ENCODE data around the gene CTAG1A. TPM values are rescaled to one million over a fixed set of nuclear protein-coding genes. Genes with fewer than 3 reads are reported as not detected.
"Not testable (repeated sequence)": the region's sequence is repeated elsewhere in the genome, so short reads cannot be mapped to it uniquely, and the experiment has no call there.

The CTAG1A gene
- total RNA-seq (not detected), polyA plus RNA-seq (not detected)
- long read RNA-seq, donor 1: 0 reads
- long read RNA-seq, donor 2: 0 reads

- no CpG with 5 or more reads among the region's 39 CpGs for WGBS, 2 donors
- H3K36me3 ChIP-seq (ENCODE audit: control insufficient read depth in 1 of 2, insufficient read depth in 2 of 2, low read length in 1 of 2); H3K9me3 ChIP-seq (ENCODE audit: control insufficient read depth, low read length); H3K4me3 ChIP-seq (ENCODE audit: low read length in 2 of 2); H3K4me1 ChIP-seq (ENCODE audit: control insufficient read depth in 1 of 2, insufficient read depth in 2 of 2, low read length in 2 of 2); H3K27ac ChIP-seq (ENCODE audit: low read depth in 1 of 2, low read length in 2 of 2); H3K27me3 ChIP-seq (ENCODE audit: control insufficient read depth in 1 of 2, insufficient read depth in 2 of 2, low read length in 1 of 2); DNase-seq; intact Hi-C loops (cut with DNase I): not testable (repeated sequence)
- peak; percentile 28 for ATAC-seq (ENCODE audit: low FRiP score)
Observed at GRCh38 chrX:154584585-154585183, at the start of gene CTAG1A. Gene CTAG1A (plus strand): TSS chrX:154585133. CDS start chrX:154585207, 74 bp downstream.

- no peaks in the 10 kb centered on the region for H3K9me3 ChIP-seq (ENCODE audit: control insufficient read depth, low read length)
- no peak for ATAC-seq (ENCODE audit: low FRiP score)
- H3K27me3 ChIP-seq (ENCODE audit: control insufficient read depth in 1 of 2, insufficient read depth in 2 of 2, low read length in 1 of 2): no peaks in the 10 kb centered on the region
- intact Hi-C loops (cut with DNase I): loop anchor here (5.0 to 10.0 kb wide), 2 partner anchors 131 to 1579 kb away; partner anchors contain the start of gene DNASE1L1 (in 1 of the 2)
- H3K27ac ChIP-seq (ENCODE audit: low read depth in 1 of 2, low read length in 2 of 2): no peak overlapping the region
- 83 to 85% methylated on average over 9 of the region's 9 CpGs for WGBS, 2 donors
- H3K4me1 ChIP-seq (ENCODE audit: control insufficient read depth in 1 of 2, insufficient read depth in 2 of 2, low read length in 2 of 2): no peaks in the 10 kb centered on the region
- no peaks in the 10 kb centered on the region for H3K36me3 ChIP-seq (ENCODE audit: control insufficient read depth in 1 of 2, insufficient read depth in 2 of 2, low read length in 1 of 2)
- no peak for DNase-seq
- H3K4me3 ChIP-seq (ENCODE audit: low read length in 2 of 2): no peak overlapping the region
Observed at GRCh38 chrX:154535892-154536291, 49.0 kb upstream of the CTAG1A start.

GRCh38 chrX:154539077-154539476 lies 45.9 kb upstream of the CTAG1A start:
- 87 to 92% methylated on average over 8 of the region's 8 CpGs for WGBS, 2 donors
- intact Hi-C loops (cut with DNase I): loop anchor here (5.0 to 10.0 kb wide), 2 partner anchors 134 to 1582 kb away; partner anchors contain the start of gene DNASE1L1 (in 1 of the 2)
- no peak for ATAC-seq (ENCODE audit: low FRiP score)

GRCh38 chrX:154540365-154540764 lies 44.6 kb upstream of the CTAG1A start:
- H3K9me3 ChIP-seq (ENCODE audit: control insufficient read depth, low read length); H3K4me1 ChIP-seq (ENCODE audit: control insufficient read depth in 1 of 2, insufficient read depth in 2 of 2, low read length in 2 of 2); H3K4me3 ChIP-seq (ENCODE audit: low read length in 2 of 2); ATAC-seq (ENCODE audit: low FRiP score); DNase-seq; H3K36me3 ChIP-seq (ENCODE audit: control insufficient read depth in 1 of 2, insufficient read depth in 2 of 2, low read length in 1 of 2); intact Hi-C loops (cut with DNase I); H3K27me3 ChIP-seq (ENCODE audit: control insufficient read depth in 1 of 2, insufficient read depth in 2 of 2, low read length in 1 of 2): not testable (repeated sequence)
- peak overlapping the region in 1 of 2 donors; percentile 87 for H3K27ac ChIP-seq (ENCODE audit: low read depth in 1 of 2, low read length in 2 of 2)
- 78 to 79% methylated on average over 7 of the region's 7 CpGs for WGBS, 2 donors

More at GRCh38 chrX:154539077-154539476, 45.9 kb upstream of the CTAG1A start:
- no peak overlapping the region for H3K4me3 ChIP-seq (ENCODE audit: low read length in 2 of 2)
- no peaks in the 10 kb centered on the region for H3K9me3 ChIP-seq (ENCODE audit: control insufficient read depth, low read length)
- DNase-seq: no peak
- H3K27ac ChIP-seq (ENCODE audit: low read depth in 1 of 2, low read length in 2 of 2): no peak overlapping the region
- H3K27me3 ChIP-seq (ENCODE audit: control insufficient read depth in 1 of 2, insufficient read depth in 2 of 2, low read length in 1 of 2): no peaks in the 10 kb centered on the region
- no peaks in the 10 kb centered on the region for H3K4me1 ChIP-seq (ENCODE audit: control insufficient read depth in 1 of 2, insufficient read depth in 2 of 2, low read length in 2 of 2)
- no peaks in the 10 kb centered on the region for H3K36me3 ChIP-seq (ENCODE audit: control insufficient read depth in 1 of 2, insufficient read depth in 2 of 2, low read length in 1 of 2)

- no peak for ATAC-seq (ENCODE audit: low FRiP score)
Observed at GRCh38 chrX:154540897-154541535, 43.9 kb upstream of the CTAG1A start.

GRCh38 chrX:154541589-154541895 lies 43.4 kb upstream of the CTAG1A start:
- ATAC-seq (ENCODE audit: low FRiP score) (no peak), DNase-seq (no peak)
- no peaks in the 10 kb centered on the region for H3K27me3 ChIP-seq (ENCODE audit: control insufficient read depth in 1 of 2, insufficient read depth in 2 of 2, low read length in 1 of 2)
- no peak overlapping the region for H3K4me3 ChIP-seq (ENCODE audit: low read length in 2 of 2)
- no peaks in the 10 kb centered on the region for H3K4me1 ChIP-seq (ENCODE audit: control insufficient read depth in 1 of 2, insufficient read depth in 2 of 2, low read length in 2 of 2)
- no peaks in the 10 kb centered on the region for H3K36me3 ChIP-seq (ENCODE audit: control insufficient read depth in 1 of 2, insufficient read depth in 2 of 2, low read length in 1 of 2)
- 26 to 48% methylated on average over 5 of the region's 5 CpGs for WGBS, 2 donors
- H3K27ac ChIP-seq (ENCODE audit: low read depth in 1 of 2, low read length in 2 of 2): peak overlapping the region in 1 of 2 donors; percentile 87
- H3K9me3 ChIP-seq (ENCODE audit: control insufficient read depth, low read length): no peaks in the 10 kb centered on the region
- intact Hi-C loops (cut with DNase I): no loop called here

More at GRCh38 chrX:154540897-154541535, 43.9 kb upstream of the CTAG1A start:
- no peaks in the 10 kb centered on the region for H3K4me1 ChIP-seq (ENCODE audit: control insufficient read depth in 1 of 2, insufficient read depth in 2 of 2, low read length in 2 of 2)
- peak overlapping the region in 1 of 2 donors; percentile 87 for H3K27ac ChIP-seq (ENCODE audit: low read depth in 1 of 2, low read length in 2 of 2)
- H3K36me3 ChIP-seq (ENCODE audit: control insufficient read depth in 1 of 2, insufficient read depth in 2 of 2, low read length in 1 of 2): no peaks in the 10 kb centered on the region
- H3K27me3 ChIP-seq (ENCODE audit: control insufficient read depth in 1 of 2, insufficient read depth in 2 of 2, low read length in 1 of 2): no peaks in the 10 kb centered on the region
- peak in 1 of 2 donors; percentile 56 for DNase-seq
- H3K4me3 ChIP-seq (ENCODE audit: low read length in 2 of 2): no peak overlapping the region
- H3K9me3 ChIP-seq (ENCODE audit: control insufficient read depth, low read length): no peaks in the 10 kb centered on the region
- intact Hi-C loops (cut with DNase I): no loop called here
- WGBS, 2 donors: 46 to 58% methylated on average over 19 of the region's 19 CpGs

GRCh38 chrX:154541896-154542722 lies 42.8 kb upstream of the CTAG1A start:
- peak; percentile 86 for ATAC-seq (ENCODE audit: low FRiP score)
- intact Hi-C loops (cut with DNase I): no loop called here
- 25 to 50% methylated on average over 12 of the region's 12 CpGs for WGBS, 2 donors

GRCh38 chrX:154542723-154543424 lies 42.1 kb upstream of the CTAG1A start:
- H3K36me3 ChIP-seq (ENCODE audit: control insufficient read depth in 1 of 2, insufficient read depth in 2 of 2, low read length in 1 of 2): no peaks in the 10 kb centered on the region
- no peak for ATAC-seq (ENCODE audit: low FRiP score)
- 41 to 57% methylated on average over 20 of the region's 20 CpGs for WGBS, 2 donors
- no peaks in the 10 kb centered on the region for H3K27me3 ChIP-seq (ENCODE audit: control insufficient read depth in 1 of 2, insufficient read depth in 2 of 2, low read length in 1 of 2)
- H3K4me1 ChIP-seq (ENCODE audit: control insufficient read depth in 1 of 2, insufficient read depth in 2 of 2, low read length in 2 of 2): no peaks in the 10 kb centered on the region
- H3K27ac ChIP-seq (ENCODE audit: low read depth in 1 of 2, low read length in 2 of 2): peak overlapping the region in 1 of 2 donors; percentile 95
- intact Hi-C loops (cut with DNase I): no loop called here
- no peak overlapping the region for H3K4me3 ChIP-seq (ENCODE audit: low read length in 2 of 2)
- DNase-seq: peak in 1 of 2 donors; percentile 55
- H3K9me3 ChIP-seq (ENCODE audit: control insufficient read depth, low read length): no peaks in the 10 kb centered on the region

More at GRCh38 chrX:154541896-154542722, 42.8 kb upstream of the CTAG1A start:
- no peaks in the 10 kb centered on the region for H3K9me3 ChIP-seq (ENCODE audit: control insufficient read depth, low read length)
- no peaks in the 10 kb centered on the region for H3K36me3 ChIP-seq (ENCODE audit: control insufficient read depth in 1 of 2, insufficient read depth in 2 of 2, low read length in 1 of 2)
- H3K27me3 ChIP-seq (ENCODE audit: control insufficient read depth in 1 of 2, insufficient read depth in 2 of 2, low read length in 1 of 2): no peaks in the 10 kb centered on the region
- peak overlapping the region in 1 of 2 donors; percentile 95 for H3K27ac ChIP-seq (ENCODE audit: low read depth in 1 of 2, low read length in 2 of 2)
- no peaks in the 10 kb centered on the region for H3K4me1 ChIP-seq (ENCODE audit: control insufficient read depth in 1 of 2, insufficient read depth in 2 of 2, low read length in 2 of 2)
- no peak overlapping the region for H3K4me3 ChIP-seq (ENCODE audit: low read length in 2 of 2)
- peak; percentile 90 to 93 for DNase-seq

Measured in aorta (tissue), 5 donors.